HG03521 (cell line): ENCODE measurements around the gene OR56B1.
"Not testable (repeated sequence)": the region's sequence is repeated elsewhere in the genome, so short reads cannot be mapped to it uniquely, and the experiment has no call there.

Source experiments
- ATAC-seq: cut with Tn5 transposase; IDR thresholded peaks from one replicate; pipeline ENCODE4 v1.9.1; 2021; ENCODE audit warnings: mild to moderate bottlenecking, moderate library complexity; ENCODE audit not compliant: unreplicated experiment

OR56B1 gene, protein sequence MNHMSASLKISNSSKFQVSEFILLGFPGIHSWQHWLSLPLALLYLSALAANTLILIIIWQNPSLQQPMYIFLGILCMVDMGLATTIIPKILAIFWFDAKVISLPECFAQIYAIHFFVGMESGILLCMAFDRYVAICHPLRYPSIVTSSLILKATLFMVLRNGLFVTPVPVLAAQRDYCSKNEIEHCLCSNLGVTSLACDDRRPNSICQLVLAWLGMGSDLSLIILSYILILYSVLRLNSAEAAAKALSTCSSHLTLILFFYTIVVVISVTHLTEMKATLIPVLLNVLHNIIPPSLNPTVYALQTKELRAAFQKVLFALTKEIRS

DNA sequence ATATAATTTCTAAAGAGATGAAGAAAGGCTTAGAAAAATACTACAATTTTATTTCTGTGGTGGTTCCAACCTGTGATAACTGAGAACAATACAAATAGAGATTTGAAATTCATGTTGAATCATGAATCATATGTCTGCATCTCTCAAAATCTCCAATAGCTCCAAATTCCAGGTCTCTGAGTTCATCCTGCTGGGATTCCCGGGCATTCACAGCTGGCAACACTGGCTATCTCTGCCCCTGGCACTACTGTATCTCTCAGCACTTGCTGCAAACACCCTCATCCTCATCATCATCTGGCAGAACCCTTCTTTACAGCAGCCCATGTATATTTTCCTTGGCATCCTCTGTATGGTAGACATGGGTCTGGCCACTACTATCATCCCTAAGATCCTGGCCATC lies at the start of gene OR56B1:
TSS of gene OR56B1 (plus strand) at position 53 of the 400 bp plus-strand sequence. CDS start at position 122, 69 bp downstream.
- ATAC-seq: no peak

DNA sequence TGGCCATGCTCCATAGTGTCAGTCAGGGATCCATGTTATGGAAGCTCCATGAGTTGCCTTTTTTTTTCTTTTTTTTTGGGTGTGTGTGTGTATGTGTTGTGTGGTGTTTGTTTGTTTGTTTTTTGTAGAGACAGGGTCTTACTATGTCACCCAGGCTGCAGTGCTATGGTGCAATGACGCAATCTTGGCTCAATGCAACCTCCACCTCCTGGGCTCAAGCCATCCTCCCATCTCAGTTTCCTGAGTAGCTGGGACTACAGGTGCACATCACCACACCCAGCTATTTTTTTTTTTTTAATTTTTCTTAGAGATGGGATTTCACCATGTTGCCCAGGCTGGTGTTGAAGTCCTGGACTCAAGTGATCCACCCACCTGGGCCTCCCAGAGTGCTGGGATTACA lies 47.8 kb upstream of the OR56B1 start:
- no peak for ATAC-seq

DNA sequence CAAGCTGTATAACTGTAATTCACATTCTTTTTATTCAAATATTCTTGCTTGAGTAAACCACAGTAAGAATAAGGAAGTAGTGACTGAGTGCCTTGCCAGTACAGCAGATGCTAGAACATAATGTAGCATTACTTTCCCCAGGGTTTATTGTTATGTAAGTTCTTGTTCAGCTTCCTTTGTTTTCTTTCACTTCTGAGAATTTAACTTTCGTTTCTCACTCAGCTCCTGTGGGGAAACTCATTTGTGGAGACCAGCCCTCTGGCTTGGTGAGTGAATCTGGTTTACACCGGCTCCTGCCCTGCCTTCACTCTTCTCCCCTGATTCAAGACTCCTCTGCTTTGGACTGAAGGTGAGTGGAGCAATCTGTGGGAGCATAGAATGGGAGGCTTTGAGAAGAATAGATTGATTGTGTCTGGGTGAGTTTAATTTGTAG lies 46.7 kb upstream of the OR56B1 start, which contains the start of gene TRIM22:
TSS of gene TRIM22 (plus strand) at position 240 of the 433 bp plus-strand sequence. CDS start 6,443 bp downstream, outside the sequence.
- ATAC-seq: peak; percentile 71

DNA sequence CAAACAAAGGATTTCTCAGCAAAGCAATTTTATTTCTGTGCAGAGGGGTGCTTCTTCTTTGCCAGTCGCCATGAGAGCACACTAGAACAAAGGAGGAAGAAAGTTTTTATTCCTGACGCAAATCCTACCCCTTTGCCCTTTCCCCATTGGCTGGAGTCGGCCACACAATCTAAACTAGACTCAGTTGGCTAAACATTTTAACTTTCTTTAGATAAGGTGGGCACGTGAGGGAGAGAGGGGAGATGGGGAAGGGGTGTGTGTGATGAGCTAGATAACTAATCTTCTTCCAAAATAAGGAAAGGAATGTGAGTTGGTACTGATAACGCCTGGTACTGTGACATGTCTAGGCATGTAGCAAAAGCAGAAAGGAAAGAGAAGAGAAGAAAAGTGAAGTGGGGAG lies 46.0 kb upstream of the OR56B1 start:
- ATAC-seq: no peak

DNA sequence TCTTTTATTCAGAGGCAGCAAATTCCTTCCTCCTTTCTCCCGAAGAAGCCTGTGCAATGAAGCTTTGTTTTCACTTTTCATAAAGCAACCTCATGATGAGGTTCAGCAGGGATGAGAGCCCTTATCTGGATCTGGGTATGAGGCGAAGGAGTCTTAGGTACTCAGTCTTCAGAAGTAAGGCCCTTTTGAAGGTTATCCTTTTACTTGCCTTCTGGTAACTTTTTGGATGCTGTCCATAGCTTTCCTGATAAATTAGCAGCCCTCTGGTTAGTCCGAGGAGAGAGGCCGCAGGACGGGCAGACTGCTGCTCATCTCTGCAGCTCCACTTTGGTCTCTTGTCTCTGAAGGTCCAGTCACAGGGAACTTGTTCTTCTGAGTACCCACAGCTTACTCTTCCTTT lies 45.5 kb upstream of the OR56B1 start:
- no peak for ATAC-seq

DNA sequence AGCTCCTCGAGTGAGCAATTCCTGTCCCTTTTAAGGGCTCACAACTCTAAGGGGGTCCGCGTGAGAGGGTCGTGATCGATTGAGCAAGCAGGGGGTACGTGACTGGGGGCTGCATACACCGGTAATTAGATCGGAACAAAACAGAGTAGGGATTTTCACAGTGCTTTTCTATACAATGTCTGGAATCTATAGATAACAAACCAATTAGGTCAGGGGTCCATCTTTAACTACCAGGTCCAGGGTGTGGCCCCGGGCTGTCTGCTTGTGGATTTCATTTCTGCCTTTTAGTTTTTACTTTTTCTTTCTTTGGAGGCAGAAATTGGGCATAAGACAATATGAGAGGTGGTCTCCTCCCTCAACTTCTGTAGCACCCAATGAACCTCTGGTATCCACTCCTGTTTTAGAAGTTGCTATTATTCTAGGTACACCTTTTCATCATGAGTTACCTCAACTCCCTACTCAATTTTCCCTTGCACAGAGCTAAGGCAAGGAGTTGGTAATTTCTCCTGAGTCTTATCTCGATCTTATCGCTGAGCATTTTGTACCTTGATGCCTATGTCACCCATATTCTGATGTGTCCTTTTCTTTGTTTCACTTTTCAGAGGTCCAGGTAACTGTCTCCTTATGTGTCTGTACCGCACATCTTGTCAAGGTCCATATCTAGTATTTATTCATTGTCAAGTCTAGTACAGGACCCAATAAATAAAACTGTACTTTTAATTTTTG lies 44.8 kb upstream of the OR56B1 start:
- ATAC-seq: not testable (repeated sequence)

DNA sequence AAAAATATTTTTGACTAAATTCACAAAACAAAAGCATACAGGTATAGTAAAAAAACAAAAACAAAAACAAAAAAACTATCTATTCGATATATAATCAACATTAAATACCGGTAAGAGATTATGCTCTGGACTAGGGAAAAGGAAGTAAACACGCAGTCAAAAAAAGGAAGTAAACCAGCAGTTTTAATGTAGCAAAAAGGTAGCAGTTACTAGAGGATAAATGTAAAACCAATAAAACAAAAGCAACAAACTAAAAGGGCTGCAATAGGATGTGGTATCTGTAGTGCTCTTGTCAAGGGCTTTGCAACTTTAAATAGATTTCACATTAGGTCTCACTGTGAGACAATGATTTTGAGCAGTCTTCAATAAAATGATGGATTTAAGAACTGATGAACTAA lies 44.3 kb upstream of the OR56B1 start:
- no peak for ATAC-seq

DNA sequence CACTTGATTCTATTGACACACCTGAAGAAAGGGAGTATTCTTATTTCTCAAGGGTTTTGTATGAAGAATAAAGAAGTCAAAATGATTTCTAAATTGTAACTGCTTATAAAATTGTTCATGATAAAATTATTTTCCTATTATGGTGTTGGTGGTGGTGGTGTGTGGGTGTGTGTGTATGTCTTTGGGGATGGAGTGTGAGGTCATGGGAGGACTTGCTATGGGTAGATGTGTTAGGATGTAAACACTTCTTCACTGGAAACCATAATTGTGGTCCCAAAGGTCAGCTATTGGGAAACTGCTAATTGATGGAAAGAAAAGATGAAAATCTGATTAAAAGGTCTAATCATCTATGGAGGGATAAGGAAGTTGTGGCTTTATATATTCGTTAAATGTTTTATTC lies 41.6 kb upstream of the OR56B1 start:
- ATAC-seq: no peak

DNA sequence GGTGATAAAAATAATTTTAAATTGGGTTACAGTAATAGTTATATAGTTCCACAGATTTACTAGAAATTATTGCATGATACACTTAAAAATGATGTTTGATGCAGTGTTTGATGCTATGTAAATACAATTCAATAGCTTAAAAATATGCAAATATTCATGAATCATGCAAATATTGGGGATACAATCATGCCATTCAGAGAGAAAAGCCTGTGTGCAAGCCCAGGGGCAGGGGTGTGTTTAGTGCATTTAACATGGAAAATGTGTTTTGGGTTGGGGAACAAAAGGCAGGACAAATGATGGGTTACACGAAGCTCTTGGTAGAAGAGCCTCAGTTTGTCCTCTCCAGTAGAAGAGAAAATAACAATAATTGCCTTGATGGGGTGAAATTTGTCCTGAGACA lies 40.7 kb upstream of the OR56B1 start:
- no peak for ATAC-seq

DNA sequence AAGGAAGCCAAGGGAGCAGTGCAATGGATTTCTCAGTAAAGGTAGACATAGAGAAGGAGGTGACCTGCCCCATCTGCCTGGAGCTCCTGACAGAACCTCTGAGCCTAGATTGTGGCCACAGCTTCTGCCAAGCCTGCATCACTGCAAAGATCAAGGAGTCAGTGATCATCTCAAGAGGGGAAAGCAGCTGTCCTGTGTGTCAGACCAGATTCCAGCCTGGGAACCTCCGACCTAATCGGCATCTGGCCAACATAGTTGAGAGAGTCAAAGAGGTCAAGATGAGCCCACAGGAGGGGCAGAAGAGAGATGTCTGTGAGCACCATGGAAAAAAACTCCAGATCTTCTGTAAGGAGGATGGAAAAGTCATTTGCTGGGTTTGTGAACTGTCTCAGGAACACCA lies 40.0 kb upstream of the OR56B1 start:
- no peak for ATAC-seq

DNA sequence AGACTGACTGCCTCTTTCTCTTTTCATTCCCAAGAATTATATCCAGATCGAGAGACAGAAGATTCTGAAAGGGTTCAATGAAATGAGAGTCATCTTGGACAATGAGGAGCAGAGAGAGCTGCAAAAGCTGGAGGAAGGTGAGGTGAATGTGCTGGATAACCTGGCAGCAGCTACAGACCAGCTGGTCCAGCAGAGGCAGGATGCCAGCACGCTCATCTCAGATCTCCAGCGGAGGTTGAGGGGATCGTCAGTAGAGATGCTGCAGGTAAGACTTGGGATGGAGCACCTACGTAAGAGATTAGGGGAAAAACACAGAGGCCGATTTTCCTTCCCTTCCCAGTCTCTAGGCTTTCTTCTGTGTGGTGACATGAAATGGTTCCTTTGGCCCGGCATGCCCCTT lies 38.0 kb upstream of the OR56B1 start:
- no peak for ATAC-seq

DNA sequence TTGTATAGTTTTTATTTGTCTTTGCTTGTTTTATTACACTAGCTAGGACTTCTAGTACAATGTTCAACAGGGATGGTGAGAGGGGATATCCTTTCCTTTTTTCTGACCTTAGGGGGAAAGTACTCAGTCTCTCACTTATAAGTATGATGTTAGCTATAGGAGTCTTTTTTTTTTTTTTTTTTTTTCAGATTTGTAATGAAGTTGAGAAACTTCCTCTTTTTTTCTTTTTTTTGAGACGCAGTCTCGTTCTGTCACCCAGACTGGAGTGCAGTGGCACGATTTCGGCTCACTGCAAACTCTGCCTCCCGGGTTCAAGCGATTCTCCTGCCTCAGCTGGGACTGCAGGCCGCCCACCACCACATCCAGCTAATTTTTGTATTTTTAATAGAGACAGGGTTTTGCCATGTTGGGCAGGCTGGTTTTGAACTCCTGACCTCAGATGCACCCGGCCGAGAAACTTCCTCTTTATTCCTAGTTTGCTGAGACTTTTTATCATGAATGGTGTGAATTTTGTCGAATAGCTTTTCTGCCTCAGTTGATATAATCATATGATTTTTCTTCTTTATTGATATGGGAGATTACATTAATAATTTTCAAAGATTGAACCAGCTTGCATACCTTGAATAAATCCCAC lies 35.7 kb upstream of the OR56B1 start:
- ATAC-seq: no peak

DNA sequence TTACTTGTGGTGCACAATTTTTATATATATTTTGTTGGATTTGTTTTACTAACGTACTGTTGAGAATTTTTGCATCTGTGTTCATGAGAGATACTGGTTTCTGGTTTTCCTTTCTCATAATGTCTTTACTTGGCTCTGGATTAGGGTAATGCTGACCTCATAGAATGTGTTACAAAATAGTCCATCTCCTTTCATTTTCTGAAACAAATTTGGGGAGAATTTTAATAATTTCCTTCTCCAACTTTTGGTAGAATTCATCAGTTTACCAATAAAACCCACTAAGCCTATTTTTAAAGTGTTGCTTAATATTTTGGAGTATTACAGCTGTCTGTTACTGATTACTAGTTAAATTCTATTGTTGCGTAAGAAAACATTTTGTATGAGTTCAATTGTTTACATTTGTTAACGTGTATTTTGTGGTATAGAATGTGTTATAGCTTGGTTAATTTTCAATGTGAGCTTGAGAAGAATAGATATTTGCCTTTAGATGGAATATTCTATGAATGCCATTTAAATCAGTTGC lies 35.1 kb upstream of the OR56B1 start:
- no peak for ATAC-seq

DNA sequence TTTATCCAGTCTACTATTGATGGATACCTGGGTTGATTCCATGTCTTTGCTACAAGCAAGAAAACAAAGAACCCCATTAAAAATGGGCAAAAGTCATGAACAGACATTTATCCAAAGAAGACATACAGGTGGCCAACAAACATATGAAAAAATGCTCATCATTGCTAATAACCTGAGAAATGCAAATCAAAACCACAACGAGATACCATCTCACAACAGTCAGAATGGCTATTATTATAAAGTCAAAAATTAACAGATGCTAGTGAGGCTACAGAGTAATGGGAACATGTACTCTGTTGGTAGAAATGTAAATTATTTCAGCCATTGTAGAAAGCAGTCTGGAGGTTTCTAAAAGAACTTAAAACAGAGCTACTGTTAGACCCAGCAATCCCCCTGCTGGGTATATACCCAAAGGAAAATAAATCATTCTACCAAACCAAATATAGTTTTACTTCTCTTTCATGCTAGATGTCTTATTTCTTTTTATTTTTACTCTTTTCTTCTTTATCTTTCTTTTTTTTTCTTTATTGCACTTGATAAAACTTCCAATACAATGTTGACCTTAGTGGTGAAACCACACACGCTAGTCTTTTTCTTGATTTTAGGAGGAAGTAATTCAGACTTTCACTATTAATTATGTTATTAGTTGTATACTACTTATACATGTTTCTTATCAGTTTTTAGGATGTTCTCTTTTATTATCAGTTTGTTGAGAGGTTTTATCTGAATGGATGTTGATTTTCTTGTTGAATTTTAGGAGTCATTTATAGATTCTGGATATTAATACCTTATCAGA lies 32.3 kb upstream of the OR56B1 start:
- ATAC-seq: peak; percentile 69

DNA sequence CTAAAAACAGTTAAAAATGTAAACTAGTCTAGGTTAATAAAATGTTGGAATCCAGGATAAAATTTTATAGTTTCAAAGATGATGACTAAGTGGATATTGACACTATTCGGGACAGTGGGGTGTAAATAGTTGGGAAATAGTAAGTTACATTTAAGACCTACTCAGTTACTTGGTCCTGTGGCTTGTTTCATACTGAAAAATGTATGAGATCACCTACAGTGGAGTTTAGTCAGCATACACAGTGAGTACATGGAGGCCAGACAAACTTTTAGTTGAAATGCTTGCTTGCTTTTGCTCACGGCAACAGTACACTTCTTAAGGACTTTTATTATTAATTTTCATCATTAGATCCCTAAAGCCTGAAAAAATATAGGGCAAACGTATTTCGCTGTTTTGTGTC lies 30.6 kb upstream of the OR56B1 start:
- ATAC-seq: no peak

DNA sequence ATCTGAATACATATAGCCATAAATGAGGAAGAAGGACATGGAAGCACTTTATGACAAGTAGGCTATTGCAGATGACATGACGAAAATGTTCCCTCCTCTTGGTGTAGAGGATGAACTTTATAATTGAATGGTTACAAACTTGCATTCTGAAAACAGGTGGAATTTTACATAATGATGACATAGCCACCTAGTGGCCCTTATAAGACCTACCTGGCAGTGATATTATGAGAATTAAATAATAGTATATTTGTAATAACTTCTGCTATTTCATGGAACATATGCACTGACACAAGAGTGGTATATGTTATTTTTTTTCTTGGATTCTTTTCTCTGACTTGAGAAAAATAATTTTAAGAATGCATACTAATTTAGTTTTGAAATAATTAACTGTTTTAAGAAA lies 23.7 kb upstream of the OR56B1 start:
- no peak for ATAC-seq

DNA sequence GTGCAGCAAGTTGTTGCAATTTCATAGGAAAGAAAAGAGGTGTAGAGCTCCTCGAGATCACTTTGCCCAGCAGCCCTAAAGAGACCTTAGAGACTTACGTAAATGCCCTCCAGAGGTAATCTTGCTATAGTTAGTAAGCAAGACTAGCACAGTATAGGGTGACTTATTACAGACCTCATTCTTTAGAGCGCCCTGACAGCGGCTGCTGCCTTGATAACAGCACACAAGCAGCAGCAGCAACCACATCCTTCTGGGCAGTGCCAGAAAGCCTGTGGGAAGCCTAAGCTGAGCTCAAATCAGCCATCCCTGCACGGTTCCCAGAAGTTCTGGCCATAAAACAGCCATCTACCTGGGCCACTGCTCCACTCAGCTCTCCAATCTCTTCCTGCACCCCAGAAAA lies 22.6 kb upstream of the OR56B1 start:
- ATAC-seq: no peak

DNA sequence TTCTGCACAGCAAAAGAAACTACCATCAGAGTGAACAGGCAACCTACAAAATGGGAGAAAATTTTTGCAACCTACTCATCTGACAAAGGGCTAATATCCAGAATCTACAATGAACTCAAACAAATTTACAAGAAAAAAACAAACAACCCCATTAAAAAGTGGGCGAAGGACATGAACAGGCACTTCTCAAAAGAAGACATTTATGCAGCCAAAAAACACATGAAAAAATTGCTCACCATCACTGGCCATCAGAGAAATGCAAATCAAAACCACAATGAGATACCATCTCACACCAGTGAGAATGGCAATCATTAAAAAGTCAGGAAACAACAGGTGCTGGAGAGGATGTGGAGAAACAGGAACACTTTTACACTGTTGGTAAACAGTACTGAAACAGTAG lies 19.7 kb upstream of the OR56B1 start:
- not testable (repeated sequence) for ATAC-seq

DNA sequence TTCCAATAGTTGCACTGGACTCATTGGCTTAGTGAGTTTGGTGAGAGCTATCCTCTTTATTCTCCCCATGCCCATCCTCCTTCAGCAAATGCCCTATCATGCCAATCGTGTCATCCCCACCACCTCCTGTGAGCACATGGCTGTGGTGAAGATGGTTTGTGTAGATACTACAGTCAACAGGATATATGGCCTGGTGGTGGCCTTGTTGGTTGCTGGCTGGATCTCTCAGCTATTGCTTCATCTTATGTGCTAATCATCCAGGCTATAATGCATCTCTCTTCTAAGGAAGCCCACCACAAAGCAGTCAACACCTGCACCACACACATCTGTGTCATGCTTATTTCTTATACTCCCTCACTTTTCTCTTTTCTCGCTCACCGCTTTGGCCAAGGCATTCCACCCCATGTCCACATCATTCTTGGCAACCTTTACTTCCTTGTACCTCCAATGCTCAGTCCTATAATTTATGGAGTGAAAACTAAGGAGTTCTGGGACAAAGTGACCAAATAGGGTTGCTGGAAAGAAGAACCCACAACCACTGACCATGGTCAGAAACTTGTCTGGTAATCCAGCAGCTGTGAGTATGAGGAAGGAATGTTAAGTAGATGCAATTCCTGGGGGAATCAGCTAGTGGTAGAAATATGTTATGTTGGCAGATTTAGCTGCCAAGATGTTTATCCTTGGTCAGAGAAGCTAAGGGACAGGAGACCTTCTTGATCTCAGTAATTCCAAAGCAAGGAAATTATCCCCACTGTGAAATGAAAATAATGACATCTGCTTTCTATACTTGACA lies 16.3 kb upstream of the OR56B1 start:
- ATAC-seq: no peak

DNA sequence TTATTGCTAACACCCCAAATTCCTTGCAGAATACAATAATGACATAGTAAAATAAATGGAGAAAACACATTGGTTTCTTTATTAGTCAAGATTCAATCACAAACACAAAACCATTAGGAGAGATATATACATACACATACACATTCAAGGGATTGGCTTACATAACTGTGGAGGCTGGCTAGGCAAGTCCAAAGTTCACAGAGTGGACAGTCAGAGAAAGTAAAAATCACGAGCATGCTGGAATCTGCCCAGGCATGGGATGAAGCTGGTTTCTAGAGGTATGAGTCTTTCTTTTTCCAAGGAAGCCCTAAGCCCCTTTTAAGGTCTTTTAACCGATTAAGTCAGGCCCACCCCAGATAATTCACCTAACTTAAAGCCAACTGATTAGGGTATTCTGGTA lies 13.6 kb upstream of the OR56B1 start:
- no peak for ATAC-seq
